HG03060 (cell line): ENCODE data around the gene REPS2.

Experiments
- ATAC-seq: cut with Tn5 transposase; IDR thresholded peaks from one replicate; pipeline ENCODE4 v1.9.1; 2021; ENCODE audit warnings: low read depth, moderate number of reproducible peaks; ENCODE audit not compliant: unreplicated experiment

The REPS2 gene

DNA sequence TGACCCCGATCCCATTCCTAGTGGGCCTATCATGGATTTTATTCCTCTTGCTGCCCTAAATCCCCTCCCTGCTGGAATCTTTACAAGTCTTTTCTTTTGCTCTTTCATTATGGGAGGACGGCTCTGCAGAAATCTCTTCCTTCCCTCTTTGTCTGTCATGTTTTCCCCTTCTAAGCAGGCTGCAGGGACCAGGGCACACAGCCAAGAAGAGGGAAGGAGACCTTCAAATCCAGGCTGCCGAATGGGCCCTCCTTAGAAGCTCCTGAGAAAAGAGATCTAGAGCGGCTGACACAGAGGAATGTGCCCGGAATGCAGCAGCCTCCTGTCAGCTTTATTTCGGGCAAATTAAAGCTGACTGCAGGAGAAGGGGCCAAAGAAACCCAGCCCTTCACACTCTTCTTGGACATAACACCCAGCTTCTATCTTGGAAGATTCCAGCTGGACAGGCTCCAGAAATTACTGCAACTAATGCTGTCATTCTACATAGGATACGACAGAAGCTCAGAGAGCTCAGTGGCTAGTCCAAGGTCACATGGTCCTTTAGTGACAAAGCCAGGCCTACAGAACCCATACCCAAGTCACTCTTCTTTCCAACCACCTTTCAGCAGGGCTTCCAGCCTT is 240.8 kb downstream of the REPS2 start:
- ATAC-seq = no peak

GRCh38 chrX:17192106-17192505 is 245.6 kb downstream of the REPS2 start:
- ATAC-seq = no peak
